Eye (tissue), 1 donor: Measurements from ENCODE around the gene DPYD.
"Not testable (repeated sequence)": the region's sequence is repeated elsewhere in the genome, so short reads cannot be mapped to it uniquely, and the experiment has no call there.

Experiments used
- DNase-seq: peaks from one replicate; pipeline ENCODE4 v3.0.0-alpha.2; 2015

The DPYD gene

GRCh38 chr1:97258597-97258996 lies 662.2 kb downstream of the DPYD start:
- no peak for DNase-seq

- no peak for DNase-seq
Measured at GRCh38 chr1:97254731-97255463, 665.9 kb downstream of the DPYD start.

GRCh38 chr1:97252925-97253324 lies 667.9 kb downstream of the DPYD start:
- DNase-seq: no peak

- DNase-seq: no peak
Measured at GRCh38 chr1:97252076-97252475, 668.8 kb downstream of the DPYD start.

- DNase-seq: no peak
Measured at GRCh38 chr1:97247196-97247595, 673.6 kb downstream of the DPYD start.

DNA sequence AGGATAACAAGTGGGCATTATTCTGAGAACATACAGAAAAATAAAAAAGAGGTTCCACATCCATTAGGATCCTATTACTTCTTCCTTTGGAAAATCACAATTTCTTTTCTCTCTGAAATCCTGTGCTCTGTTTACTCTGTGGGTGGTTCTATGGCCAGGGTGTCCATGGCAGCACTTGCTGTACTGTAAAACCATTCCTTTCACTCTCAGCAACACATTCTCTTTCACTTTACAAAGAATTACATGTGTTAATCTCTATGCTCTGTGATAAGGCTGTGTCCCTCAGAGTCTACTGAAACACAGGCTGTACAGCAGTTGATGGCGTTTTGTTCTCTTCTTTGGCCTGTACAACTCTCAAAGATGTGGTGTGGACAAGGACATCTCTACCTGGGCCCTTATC lies 675.2 kb downstream of the DPYD start:
- DNase-seq: no peak

- DNase-seq: no peak
Measured at GRCh38 chr1:97245026-97245425, 675.8 kb downstream of the DPYD start.

- peak; percentile 43 for DNase-seq
Measured at GRCh38 chr1:97243973-97244560, 676.8 kb downstream of the DPYD start.

DNA sequence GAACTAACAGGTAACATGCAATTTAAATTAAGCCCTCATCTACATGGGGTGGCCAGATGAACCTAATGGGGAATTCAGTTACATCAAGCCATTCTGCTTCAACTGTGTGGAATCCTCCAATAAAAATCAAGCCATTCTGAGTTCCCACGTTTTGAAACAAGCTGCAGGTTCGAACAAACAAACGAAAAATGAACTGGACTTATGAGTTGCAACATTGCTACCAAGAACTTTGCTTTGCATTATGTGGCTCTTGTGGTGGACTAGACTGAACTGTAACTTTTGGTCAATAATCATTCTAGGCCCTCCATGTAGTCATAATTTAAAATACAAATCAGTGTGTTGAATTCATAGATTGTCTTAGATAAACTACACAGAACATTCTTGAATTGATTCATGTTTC lies 682.0 kb downstream of the DPYD start:
- no peak for DNase-seq

GRCh38 chr1:97231354-97231753 lies 689.5 kb downstream of the DPYD start:
- DNase-seq: not testable (repeated sequence)

- DNase-seq: no peak
Measured at GRCh38 chr1:97212671-97213070, 708.2 kb downstream of the DPYD start.

- no peak for DNase-seq
Measured at GRCh38 chr1:97210307-97210706, 710.5 kb downstream of the DPYD start.

DNA sequence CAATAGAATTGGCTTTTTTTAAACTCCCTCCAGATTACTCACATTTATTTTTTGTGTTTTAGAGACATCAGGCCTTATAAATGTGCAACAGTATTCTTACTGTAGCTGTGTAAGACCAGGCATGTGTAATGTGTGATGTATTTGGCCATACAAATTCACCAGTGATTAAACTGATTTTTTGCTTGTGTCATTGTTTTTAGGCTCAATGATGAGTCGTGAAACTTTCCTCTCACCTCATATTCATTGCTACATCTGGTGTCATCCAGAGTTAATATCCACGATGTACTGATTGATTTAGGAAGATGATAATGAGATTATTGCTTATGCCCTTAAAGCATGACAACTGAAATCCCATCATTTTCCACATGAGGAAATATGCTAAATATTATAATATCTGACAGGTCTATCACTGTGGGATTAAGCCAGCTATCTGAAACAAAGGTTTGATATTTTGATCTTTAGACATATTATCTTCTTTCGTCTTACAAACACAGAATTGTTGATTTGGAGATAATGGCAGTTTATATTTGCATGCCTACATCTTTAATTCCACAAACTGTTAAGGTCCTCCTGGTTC lies 711.4 kb downstream of the DPYD start:
- DNase-seq: peak; percentile 68

DNA sequence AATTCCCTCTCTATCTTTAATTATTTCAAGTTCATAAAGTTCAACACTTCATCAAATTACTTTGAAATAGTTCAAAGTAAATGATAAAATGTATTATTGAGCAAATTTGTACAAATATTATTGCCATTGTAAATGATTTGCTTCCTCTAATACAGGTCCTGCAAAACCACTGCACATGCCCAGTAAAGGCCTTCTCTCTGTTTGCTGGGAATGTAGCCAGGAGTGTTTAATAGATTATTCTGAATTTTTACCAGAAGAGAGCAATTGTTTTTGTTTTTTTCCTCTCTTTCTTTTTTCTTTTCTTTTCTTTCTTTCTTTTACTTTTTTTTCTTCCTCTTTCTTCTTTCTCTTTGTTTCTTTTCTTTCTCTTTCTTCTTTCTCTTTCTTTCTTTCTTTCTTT lies 713.0 kb downstream of the DPYD start:
- DNase-seq: no peak

GRCh38 chr1:97204468-97204867 lies 716.4 kb downstream of the DPYD start:
- DNase-seq: no peak

GRCh38 chr1:97202481-97203380 lies 718.1 kb downstream of the DPYD start:
- no peak for DNase-seq

DNA sequence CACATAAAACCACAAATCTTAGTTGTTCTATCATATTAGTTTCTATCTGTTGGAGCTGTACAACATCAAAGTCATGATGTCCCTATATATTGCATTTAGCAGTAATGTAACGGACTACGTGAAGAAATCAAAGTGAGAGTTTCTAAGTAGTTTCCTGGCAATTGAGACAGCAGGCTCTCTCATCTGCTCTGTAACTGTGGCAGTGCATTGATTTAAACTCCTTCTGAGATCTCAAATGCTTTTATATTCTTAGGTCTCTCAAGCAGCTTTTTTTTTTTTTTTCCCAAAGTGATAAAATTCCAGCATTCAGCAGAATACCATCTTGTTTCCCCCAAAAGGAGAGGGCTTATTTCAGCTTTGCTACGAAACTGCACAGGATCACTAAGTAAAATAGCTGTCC lies 719.2 kb downstream of the DPYD start:
- DNase-seq: no peak

GRCh38 chr1:97200595-97200994 lies 720.2 kb downstream of the DPYD start:
- DNase-seq: no peak

DNA sequence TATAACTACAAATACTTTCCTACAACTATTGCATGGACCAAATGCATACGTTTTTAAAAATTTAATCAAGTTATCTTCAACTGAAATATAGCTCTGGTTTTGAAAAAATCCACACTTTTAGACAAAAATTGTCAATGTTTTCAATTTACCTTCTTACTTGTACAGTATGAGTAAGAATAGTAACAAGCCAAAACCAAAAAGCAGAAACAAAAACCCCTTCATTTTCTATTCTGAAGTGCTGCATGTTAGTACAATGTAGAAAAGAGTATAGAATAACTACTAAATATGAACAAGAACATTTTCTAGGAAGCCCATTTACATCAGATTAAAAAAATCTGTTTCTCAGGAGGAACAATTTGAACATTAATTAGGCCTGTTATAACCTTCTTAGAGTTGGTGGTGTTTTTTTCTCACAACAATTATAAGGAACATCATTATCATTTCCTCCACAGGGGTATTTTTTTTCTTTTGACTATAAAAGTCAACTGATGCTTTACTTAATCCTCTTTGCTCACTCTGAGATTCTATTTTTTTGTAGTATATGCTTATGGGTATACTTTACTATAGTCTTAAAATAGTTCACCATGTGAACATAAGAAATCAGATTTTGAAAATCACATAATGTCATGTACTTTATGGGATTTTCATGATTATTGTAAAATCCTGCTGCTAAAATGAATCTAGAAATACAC lies 723.9 kb downstream of the DPYD start:
- DNase-seq: no peak

DNA sequence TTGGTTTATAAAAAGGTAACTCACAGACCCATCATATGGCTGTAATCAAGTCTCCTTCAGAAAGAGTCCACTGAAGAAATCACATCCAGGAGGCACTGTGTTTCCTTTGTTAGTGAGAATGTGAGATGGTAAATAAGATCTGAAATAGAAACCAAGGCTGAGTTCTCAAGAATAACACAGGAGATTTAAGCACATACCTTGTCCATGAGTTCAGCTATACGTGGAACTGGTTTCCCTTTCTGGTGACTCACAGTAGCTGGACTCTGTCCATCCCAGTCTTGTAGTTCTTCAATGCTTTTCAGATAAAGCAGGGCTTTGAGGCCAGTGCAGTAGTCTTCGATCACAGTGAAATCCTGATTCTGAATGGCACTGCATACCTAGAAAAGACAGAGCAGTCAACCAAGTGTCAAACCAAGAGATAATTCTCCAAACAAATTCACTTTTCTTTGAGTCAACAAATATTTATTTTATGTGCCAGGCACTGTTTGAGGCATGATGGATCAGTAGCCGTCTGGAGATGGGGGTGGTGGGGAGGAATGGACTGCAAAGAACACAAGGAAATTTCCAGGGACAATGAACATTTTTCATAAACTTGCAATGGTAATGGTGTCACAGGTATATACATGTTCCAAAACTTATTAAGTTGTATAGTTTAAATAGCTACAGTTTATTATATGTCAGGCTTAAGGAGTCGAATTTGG lies 727.8 kb downstream of the DPYD start:
- peak; percentile 23 for DNase-seq

DNA sequence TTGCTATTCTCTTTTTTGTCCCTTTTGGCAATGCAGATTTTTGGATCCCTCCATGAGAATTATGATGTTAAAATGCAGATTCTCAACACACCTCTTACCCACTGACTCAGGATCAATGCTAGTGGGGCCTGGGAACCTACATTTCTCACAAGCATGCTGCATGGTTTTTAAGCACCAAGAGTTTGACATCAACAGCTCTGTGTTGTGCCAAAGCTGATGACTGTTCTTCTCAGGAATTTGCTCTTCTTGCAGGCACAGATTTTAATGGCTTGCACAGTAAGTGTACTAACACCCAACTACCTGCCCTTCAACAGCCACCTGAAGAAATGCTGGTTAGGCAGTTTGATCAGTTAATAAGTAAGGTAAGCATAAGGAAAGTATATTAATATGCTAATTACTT lies 730.5 kb downstream of the DPYD start:
- DNase-seq: no peak

DNA sequence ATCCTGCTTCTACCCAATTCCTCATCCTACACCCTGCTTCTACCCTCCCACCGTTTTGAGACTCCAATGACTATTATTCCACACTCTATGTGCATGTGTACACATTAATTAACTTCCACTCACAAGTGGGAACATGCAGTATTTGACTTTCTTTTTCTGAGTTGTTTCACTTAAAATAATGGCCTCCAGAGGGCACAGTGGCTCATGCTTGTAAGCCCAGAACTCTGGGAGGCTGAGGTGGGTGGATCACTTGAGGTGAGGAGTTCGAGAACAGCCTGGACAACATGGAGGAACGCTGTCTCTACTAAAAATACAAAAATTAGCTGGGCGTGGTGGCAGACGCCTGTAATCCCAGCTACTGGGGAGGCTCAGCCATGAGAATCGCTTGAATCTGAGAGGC lies 734.5 kb downstream of the DPYD start:
- DNase-seq: no peak
